Ascending aorta (tissue), 2 donors: ENCODE data around the gene AGTR1. TPM values are rescaled to one million over a fixed set of nuclear protein-coding genes. Genes with fewer than 3 reads are reported as not detected.

ENCODE experiments used
- DNase-seq, 2 donors: peaks; one replicate each; pipeline ENCODE4 v3.0.0-alpha.2; 2019; ENCODE audit warnings: low spot score in 2 of 2
- H3K27ac ChIP-seq, 2 donors: fragments of 200-600 bp; sonication (generic); one replicate each; pipeline ENCODE4 v1.5.1; 2016 to 2017; ENCODE audit warnings: mild to moderate bottlenecking in 1 of 2
- H3K27me3 ChIP-seq: fragments of 200-600 bp; sonication (generic); one replicate; pipeline ENCODE4 v1.5.1; 2017
- H3K36me3 ChIP-seq, 2 donors: fragments of 200-600 bp; sonication (generic); one replicate each; pipeline ENCODE4 v1.5.1; 2016
- H3K4me1 ChIP-seq, 2 donors: fragments of 200-600 bp; sonication (generic); one replicate each; pipeline ENCODE4 v1.5.1; 2016 to 2017; ENCODE audit warnings: mild to moderate bottlenecking in 1 of 2
- H3K4me3 ChIP-seq, 2 donors: fragments of 200-600 bp; sonication (generic); one replicate each; pipeline ENCODE4 v1.5.1; 2016 to 2017; ENCODE audit warnings: mild to moderate bottlenecking in 1 of 2
- H3K9me3 ChIP-seq, 2 donors: fragments of 200-600 bp; sonication (generic); one replicate each; pipeline ENCODE4 v1.5.1; 2016
- intact Hi-C: fragments of 100-400 bp; cut with DNase I; formaldehyde crosslinking; loops from one replicate; pipeline ENCODE4 v1.15.1; 2023
- total RNA-seq: library from RNA; depleted of rRNA; stranded (reverse); fragments of >200 nt; gene quantifications from one replicate; pipeline ENCODE4 v1.1.0, GENCODE V29; 2016
- TF ChIP-seq, protein P1 (sequence below), 3 experiments: fragments of 200-600 bp in 2 of 3; fragments of 450-650 bp in 1 of 3; sonication (generic) in 2 of 3; IDR thresholded peaks; one replicate each; pipeline ENCODE4 v1.5.1; 2016 to 2019; ENCODE audit warnings: antibody characterized with exemption in 3 of 3, mild to moderate bottlenecking in 1 of 3, moderate library complexity in 1 of 3

The AGTR1 gene
- total RNA-seq, 1 donor from 2014 or later, result 20.0 TPM

DNA sequence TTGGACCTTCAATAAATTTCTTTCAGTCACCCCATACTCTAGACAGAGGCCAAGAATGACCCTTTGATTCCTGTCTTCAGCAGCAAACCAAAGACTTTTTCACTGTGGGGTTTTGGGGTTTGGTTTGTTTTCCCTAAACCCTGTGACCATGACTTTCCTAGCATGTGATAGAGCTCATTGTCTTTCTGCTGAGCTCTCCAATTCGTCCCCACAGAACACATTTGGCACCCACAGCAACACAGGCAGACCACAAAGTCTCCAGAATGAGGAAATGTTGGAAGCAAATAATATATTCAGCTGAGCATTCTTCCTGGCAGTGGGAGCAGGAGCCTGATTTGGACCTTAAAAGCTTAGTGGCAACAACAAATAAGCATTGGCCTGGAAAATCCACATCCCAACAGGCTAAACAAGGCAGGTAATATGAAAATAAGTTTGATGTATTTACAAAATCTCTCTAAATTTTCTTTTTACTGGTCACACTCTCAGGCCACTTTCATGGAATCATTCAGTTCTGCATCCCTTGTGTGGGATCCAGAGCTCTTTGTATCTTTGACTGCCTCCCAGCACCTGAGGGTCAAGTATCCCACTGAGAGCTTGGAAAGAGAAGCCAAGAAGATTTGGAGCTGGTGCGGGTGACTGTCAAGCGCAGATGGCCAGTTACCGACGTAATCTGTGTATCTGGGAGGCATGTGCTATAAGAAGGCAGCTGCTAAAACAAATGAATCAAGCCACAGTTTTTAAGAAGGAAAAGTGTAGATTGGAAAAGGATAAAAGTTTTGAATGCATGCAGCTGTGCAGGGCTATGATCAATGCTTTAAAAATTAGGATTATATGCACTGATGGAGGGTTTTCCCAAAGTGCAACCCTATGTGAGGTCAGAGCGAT lies 93.4 kb downstream of the AGTR1 start:
- TF ChIP-seq, protein P1, sequence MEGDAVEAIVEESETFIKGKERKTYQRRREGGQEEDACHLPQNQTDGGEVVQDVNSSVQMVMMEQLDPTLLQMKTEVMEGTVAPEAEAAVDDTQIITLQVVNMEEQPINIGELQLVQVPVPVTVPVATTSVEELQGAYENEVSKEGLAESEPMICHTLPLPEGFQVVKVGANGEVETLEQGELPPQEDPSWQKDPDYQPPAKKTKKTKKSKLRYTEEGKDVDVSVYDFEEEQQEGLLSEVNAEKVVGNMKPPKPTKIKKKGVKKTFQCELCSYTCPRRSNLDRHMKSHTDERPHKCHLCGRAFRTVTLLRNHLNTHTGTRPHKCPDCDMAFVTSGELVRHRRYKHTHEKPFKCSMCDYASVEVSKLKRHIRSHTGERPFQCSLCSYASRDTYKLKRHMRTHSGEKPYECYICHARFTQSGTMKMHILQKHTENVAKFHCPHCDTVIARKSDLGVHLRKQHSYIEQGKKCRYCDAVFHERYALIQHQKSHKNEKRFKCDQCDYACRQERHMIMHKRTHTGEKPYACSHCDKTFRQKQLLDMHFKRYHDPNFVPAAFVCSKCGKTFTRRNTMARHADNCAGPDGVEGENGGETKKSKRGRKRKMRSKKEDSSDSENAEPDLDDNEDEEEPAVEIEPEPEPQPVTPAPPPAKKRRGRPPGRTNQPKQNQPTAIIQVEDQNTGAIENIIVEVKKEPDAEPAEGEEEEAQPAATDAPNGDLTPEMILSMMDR (IDR thresholded peaks at IDR 0.05), result no peak
- intact Hi-C loops, result no loop called here
- Histone ChIP-seq H3K27ac (no peak overlapping the region), H3K36me3 (no peaks in the 10 kb centered on the region), H3K4me3 (no peak overlapping the region), H3K4me1 (no peaks in the 10 kb centered on the region), H3K27me3 (no peaks in the 10 kb centered on the region), H3K9me3 (no peaks in the 10 kb centered on the region)
- DNase-seq, result no peak

DNA sequence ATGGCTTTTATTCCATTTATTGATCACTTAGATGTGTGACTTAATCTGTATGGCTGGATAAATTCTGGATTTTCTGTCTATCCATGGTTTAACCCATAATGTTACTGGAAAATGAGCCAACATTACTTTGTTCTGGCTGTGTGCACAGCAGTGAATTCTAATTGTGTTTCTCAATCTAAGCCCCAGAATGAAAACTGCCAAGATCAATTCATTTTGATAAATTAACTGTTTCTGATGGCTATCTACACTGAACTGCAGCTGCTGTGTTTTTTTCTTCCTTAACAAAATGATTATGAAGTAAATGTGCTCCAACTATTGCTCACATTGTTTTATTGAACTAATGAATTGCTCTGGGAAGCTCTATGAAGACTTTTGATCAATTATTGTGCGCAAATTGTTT lies 94.2 kb downstream of the AGTR1 start:
- no peaks in the 10 kb centered on the region for H3K9me3 ChIP-seq
- no peaks in the 10 kb centered on the region for H3K27me3 ChIP-seq
- intact Hi-C loops, result no loop called here
- TF ChIP-seq, protein P1 (IDR thresholded peaks at IDR 0.05), result no peak
- H3K4me3 ChIP-seq, result no peak overlapping the region
- H3K27ac ChIP-seq, result no peak overlapping the region
- no peaks in the 10 kb centered on the region for H3K4me1 ChIP-seq
- DNase-seq, result no peak
- H3K36me3 ChIP-seq, result no peaks in the 10 kb centered on the region

DNA sequence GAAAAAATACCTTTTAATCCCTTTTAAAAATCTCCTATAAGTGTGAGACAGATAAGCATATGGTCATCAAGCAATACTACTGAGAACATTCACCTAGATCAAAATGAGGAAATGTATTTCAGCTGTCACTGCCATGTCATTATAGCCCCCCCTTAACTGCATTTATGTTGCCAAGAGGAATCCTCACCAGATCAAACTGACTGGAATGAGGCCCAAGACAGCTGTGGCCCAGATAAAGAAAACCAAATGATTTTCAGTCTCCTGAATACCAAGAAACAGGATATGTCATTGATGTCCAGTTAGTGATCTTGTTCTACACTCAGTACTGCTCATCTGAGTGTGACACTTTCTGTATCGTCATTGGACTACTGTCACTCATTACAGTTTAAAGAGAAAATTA lies 94.8 kb downstream of the AGTR1 start:
- Histone ChIP-seq H3K9me3 (no peaks in the 10 kb centered on the region), H3K4me3 (no peak overlapping the region), H3K27me3 (no peaks in the 10 kb centered on the region), H3K4me1 (no peaks in the 10 kb centered on the region), H3K27ac (no peak overlapping the region), H3K36me3 (no peaks in the 10 kb centered on the region)
- DNase-seq, result no peak
- TF ChIP-seq, protein P1 (IDR thresholded peaks at IDR 0.05), result no peak
- intact Hi-C loops, result no loop called here

Other genes with a start within 250 kb of the AGTR1 start
- 0.21 TPM for gene CPB1, start 129.9 kb downstream of the AGTR1 start, total RNA-seq
- gene CPA3, start 167.4 kb downstream of the AGTR1 start, total RNA-seq, result not detected